RPMI7951 (cell line): ENCODE data around the gene TDP2. TPM values are rescaled to one million over a fixed set of nuclear protein-coding genes. Genes with fewer than 3 reads are reported as not detected.

Experiments
- DNase-seq: peaks from one replicate; pipeline ENCODE4 v3.0.0-alpha.2; 2012; ENCODE audit warnings: low read depth
- total RNA-seq: library from RNA; depleted of rRNA; stranded (reverse); fragments of >200 nt; shearing (Covaris generic); gene quantifications from 2 replicates; pipeline ENCODE4 v1.2.3, GENCODE V29; 2014; rRNA removed

Gene TDP2, protein sequence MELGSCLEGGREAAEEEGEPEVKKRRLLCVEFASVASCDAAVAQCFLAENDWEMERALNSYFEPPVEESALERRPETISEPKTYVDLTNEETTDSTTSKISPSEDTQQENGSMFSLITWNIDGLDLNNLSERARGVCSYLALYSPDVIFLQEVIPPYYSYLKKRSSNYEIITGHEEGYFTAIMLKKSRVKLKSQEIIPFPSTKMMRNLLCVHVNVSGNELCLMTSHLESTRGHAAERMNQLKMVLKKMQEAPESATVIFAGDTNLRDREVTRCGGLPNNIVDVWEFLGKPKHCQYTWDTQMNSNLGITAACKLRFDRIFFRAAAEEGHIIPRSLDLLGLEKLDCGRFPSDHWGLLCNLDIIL
- total RNA-seq, result 19.7 and 30.0 TPM in 2 replicates

DNA sequence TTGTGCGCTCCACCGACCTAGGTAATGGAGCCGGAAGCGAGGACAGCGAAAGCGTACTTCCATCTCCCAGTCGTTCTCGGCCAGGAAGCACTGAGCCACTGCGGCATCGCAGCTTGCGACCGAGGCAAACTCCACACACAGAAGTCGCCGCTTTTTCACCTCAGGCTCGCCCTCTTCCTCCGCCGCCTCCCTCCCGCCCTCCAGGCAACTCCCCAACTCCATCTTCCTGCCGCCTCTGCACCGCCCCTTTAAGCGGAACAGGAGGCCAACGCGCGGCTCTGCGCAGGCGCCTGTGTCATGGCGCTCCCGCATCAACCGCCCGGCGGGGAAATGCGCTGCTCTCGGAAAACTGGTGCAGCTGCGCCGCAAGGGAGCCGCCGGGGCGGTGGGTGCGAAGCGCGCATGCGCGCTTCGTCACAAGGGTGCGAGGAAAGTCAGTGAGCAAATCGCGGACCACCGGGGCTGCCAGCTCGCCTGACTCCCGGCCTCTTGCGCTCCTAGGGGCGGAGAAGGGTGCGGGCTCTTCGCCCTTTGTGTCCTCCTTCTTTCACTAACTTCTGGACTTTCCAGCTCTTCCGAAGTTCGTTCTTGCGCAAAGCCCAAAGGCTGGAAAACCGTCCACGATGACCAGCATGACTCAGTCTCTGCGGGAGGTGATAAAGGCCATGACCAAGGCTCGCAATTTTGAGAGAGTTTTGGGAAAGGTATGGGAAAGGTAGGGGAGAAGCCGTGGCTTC, at the start of gene TDP2, which contains the start of gene ACOT13:
Gene TDP2, minus strand, starts transcription at position 259 of the 737 bp plus-strand sequence. Its CDS starts 37 bp downstream, at position 222.
Gene ACOT13, plus strand, starts transcription at position 437 of the 737 bp plus-strand sequence. Its CDS starts 187 bp downstream, at position 624.
- peak; percentile 95 for DNase-seq

DNA sequence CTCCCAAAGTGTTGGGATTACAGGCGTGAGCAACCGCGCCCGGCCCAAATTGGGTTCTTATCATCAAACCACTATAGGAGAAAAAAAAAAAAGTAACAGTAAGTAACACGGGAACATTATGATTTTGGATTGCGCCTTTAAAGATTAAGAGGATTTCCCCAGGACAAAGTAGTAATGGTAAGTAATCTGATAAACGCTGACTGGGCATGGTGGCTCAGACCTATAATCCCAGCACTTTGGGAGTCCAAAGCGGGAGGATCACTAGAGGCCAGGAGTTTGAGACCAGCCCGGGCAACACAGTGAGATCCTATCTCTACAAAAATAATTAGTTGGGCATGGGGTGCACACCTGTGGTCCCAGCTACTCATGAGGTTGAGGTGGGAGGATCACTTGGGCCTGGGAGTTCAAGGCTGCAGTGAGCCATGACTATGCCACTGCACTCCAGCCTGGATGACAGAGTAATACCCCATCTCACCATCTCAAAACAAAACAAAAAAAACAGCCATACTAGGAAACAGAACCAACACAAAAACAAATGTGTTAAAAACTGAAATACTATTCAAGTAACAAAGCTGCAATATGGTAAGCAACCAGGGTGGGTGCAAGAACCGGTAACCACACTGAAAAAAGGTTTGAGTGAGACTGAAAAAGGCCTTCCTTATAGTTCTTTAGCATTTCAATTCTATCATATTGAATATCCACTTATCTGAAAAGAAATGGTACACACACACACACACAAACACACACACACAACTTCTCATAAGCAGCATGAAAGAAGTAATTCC, 44.0 kb upstream of the TDP2 start:
- DNase-seq, result no peak

GRCh38 chr6:24709014-24709711, 42.5 kb upstream of the TDP2 start:
- no peak for DNase-seq

GRCh38 chr6:24708612-24709011, 41.9 kb upstream of the TDP2 start:
- no peak for DNase-seq

DNA sequence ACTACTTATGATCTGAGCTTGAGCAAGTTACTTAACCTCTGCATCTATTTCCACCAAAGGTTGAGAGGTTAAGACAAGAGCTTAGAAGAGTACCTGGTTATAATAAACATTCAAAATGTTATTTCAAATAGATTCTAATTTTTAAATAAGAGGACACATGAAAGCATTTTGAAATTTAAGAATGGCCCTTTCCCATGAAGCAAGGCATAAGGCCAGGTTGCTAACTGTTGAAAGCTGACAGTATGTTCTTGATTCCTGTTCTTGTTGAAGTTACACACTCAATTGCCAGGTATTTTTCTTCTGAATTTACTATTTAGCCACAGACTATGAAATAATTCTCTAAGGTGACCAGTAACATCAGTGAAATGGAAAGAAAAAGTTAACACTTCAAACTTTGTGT, 37.8 kb upstream of the TDP2 start:
- no peak for DNase-seq

DNA sequence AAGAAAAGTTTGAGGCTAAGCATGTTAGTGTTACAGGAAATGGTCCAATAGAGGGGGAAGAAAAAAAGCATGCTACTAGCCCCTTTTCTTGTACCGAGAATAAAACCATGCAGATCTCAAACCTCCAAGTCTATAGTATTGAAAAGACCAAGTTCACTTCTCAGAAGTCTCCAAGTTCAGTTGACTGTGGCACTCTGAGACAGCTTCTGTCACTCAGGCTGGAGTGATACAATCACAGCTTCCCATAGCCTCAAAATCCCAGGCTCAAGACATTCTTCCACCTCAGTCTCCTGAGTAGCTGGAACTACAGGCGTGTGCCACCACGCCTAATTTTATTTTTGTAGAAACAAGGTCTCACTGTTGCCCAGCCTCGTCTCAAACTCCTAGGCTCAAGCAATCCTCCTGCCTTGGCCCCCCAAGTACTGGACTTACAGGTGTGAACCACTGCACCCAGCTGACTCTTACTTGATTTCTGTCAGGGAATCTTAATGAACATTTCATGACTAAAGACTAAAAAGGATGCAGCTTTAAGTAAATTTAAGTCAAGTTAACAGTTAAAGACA, 36.1 kb upstream of the TDP2 start:
- DNase-seq, result no peak

- no peak for DNase-seq
These were observed 33.0 kb upstream of the TDP2 start for GRCh38 chr6:24699521-24700359.

- DNase-seq, result no peak
These were observed 29.4 kb upstream of the TDP2 start for GRCh38 chr6:24696097-24696496.

DNA sequence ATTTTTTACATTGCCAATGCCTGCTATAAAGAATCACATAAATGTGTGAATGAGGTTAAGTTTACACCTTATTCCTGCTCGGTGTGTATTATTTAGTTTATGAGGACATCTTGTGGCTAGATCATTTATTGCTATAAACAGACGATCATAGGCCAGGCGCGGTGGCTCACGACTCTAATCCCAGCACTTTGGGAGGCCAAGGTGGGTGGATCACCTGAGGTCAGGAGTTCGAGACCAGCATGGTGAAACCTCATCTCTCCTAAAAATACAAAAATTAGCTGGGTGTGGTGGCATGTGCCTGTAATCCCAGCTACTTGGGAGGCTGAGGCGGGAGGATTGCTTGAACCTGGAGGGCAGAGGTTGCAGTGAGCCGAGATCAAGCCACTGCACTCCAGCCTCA, 28.9 kb upstream of the TDP2 start:
- DNase-seq, result peak; percentile 43

DNA sequence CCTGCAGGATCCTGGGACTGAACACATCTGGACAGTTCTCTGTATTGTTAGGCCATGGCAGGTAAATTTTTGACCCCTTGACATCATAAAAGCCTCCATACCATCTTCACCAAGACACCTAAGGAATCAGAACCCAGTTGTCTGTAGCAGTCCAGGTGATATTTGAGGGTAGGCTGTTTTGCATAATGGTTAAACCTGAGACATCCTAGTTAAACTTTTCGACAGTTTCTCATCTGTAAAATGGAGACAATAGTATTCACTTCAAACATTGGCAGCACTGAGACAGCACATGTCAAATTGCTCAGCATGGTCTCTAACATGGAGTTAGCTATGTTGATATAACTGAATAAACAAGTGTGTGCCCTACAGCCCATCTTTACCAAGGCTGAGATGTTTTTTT, 27.5 kb upstream of the TDP2 start:
- DNase-seq, result no peak

GRCh38 chr6:24692848-24693592, 26.3 kb upstream of the TDP2 start:
- no peak for DNase-seq

DNA sequence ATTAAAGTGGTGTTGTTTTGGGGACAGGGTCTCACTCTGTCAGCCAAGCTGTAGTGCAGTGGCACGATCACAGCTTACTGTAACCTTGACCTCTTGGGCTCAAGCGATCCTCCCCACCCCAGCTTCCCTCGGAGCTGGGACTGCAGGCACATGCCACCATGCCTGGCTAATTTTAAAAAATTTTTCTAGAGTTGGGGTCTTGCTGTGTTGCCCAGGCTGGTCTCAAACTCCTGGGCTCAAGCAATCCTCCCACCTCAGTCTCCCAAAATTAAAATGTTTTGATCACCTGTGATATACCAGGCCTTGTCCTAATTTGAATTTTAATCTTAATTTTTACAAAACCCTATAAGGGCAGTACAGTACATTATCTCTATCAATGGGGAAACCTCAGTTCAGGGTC, 25.7 kb upstream of the TDP2 start:
- no peak for DNase-seq

DNA sequence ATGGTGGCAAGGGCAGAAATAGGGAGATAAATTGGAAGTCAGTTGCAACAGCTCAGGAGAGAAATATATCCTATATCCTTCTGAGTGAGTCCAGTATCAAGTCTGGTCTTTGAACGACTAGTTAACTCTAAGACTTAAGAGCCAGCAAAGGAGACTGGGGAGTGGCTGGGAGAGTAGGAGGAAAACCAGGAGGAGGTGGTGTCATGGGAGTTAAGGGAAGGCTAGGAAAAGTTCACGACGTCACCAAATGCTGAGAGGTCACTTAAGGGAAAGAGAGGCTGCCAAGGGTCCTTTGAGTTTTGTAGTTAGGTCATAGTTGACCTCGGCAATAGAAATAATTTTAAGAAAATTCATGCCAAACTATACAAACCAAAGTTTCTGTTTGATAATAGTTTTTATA, 25.3 kb upstream of the TDP2 start:
- no peak for DNase-seq

DNA sequence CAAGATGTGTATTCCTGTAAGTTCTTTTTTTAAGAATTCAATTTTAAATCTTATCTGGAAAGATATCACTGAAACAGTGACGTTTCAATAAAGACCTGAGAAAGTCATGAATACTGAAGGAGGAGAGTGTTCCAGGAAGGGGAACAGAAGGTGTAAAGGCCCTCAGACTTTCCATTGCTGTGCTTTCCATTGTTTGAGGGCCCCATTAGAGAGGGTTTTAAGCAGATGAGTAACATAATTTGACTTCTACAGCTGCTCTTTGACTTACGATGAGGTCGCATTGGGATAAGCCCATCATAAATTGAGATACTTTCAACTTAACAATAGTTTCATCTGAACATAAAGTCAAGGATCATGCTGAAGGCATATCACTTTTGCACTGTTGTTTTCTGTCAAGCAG, 24.9 kb upstream of the TDP2 start:
- no peak for DNase-seq

GRCh38 chr6:24690593-24690992, 23.9 kb upstream of the TDP2 start:
- DNase-seq, result no peak

DNA sequence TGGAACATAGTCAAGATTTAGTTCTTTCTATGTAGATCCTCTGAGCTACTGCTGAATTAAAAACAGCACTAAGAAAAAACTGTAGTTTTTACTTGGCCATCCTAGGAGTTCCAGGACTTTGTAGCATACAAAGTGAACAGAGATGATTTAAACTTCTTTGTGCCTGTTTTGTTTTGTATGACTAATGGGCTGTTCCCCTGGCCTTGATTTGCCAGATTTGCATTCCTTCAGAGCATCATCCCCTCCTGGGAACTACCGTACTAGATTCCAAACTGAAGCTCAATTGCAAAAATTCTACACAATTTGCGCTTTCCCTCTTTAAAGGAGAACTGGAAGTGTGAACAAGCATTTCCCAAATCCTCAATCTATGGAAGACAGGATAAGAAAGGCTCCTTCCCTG, 23.3 kb upstream of the TDP2 start:
- no peak for DNase-seq

DNA sequence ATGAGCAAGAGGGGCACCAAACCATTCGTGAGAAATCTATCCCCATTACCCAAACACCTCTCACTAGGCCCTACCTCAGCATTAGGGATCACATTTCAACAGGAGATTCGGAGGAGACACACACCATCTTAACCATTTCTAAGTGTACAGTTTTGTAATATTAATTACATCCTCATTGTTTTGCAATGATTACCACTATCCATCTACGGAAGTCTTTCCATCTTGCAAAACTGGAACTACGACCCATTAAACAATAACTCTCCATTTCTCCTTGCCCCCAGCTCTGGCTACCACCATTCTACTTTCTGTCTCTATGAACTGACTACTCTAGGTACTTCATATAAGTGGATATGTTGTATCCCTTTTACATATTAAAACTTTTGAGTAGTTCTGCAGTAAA, 20.2 kb upstream of the TDP2 start:
- no peak for DNase-seq

DNA sequence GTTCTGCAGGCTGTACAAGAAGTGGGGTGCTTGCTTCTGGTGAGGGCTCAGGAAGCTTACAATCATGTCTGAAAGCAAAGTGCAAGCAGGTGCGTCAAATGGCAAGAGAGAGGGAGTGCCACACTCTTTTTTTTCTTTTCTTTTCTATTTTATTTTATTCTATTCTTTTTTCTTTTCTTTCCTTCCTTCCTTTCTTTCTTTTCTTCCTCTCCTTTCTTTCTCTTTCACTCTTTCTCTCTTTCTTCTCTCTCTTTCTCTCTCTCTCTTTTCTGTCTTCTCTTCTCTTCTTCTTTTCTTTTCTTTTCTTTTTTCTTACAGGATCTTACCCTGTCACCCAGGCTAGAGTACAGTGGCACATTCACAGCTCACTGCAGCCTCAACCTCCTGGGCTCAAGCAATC, 19.7 kb upstream of the TDP2 start:
- DNase-seq, result no peak
